OCI-LY3 (cell line): ENCODE data around the gene SP4.

Source experiments
- EZH2phosphoT487 ChIP-seq: fragments of 200-600 bp; shearing (Covaris generic); IDR thresholded peaks from 2 replicates; pipeline ENCODE4 v1.6.1; 2018; ENCODE audit warnings: antibody characterized with exemption, mixed run types, low read depth
- TF ChIP-seq, protein P1 (sequence below): fragments of 200-600, 300-600 bp; sonication (generic); IDR thresholded peaks from 2 replicates; pipeline ENCODE4 v1.5.1; 2014; ENCODE audit warnings: antibody characterized with exemption, low read length, low read depth

DNA sequence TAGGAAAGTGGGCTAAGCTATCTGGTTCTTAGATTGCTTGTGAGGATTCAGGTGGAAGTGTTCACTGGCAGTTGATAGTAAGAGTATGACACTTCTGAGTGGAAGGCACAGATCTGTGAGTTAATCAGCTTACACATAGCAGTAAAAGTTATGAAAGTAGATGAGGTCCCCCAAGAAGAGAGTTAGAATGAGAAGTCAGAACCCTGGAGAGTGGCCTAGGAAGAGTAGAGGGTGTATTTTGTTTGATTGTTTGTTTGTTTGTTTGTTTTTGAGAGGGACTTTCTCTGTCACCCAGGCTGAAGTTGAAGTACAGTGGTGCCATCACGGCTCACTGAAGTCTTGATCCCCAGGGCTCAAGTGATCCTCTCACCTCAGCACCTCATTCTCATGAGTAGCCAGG lies 44.1 kb downstream of the SP4 start:
- TF ChIP-seq, protein P1, sequence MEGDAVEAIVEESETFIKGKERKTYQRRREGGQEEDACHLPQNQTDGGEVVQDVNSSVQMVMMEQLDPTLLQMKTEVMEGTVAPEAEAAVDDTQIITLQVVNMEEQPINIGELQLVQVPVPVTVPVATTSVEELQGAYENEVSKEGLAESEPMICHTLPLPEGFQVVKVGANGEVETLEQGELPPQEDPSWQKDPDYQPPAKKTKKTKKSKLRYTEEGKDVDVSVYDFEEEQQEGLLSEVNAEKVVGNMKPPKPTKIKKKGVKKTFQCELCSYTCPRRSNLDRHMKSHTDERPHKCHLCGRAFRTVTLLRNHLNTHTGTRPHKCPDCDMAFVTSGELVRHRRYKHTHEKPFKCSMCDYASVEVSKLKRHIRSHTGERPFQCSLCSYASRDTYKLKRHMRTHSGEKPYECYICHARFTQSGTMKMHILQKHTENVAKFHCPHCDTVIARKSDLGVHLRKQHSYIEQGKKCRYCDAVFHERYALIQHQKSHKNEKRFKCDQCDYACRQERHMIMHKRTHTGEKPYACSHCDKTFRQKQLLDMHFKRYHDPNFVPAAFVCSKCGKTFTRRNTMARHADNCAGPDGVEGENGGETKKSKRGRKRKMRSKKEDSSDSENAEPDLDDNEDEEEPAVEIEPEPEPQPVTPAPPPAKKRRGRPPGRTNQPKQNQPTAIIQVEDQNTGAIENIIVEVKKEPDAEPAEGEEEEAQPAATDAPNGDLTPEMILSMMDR, result no peak
- TF ChIP-seq EZH2phosphoT487, result no peak
